SK-N-SH (cell line): ENCODE data around the gene IL15RA. TPM values are rescaled to one million over a fixed set of nuclear protein-coding genes. Genes with fewer than 3 reads are reported as not detected.

Experiments used
- CTCF ChIA-PET: fragments of 300-600, 350-600 bp; formaldehyde crosslinking; extraction: SDS; loops from one replicate; lab custom pipeline; 2021; lab: Yijun Ruan, JAX
- POLR2A ChIA-PET: fragments of 350-600 bp; sonication (Branson Sonifier 250); formaldehyde crosslinking; extraction: SDS; loops from one replicate; lab custom pipeline; 2020; ENCODE audit warnings: antibody characterized with exemption, inconsistent platforms; lab: Yijun Ruan, JAX
- DNase-seq: peaks from one replicate; pipeline ENCODE4 v3.0.0; 2012
- H2AFZ ChIP-seq: fragments of 200-600 bp; sonication (generic); 2 replicates; pipeline ENCODE4 v1.8.1; 2016; ENCODE audit warnings: antibody characterized with exemption, mild to moderate bottlenecking, low read depth
- H3F3A ChIP-seq: fragments of 200-600 bp; sonication (generic); replicated peaks from 2 replicates; pipeline ENCODE3; 2016; ENCODE audit warnings: antibody characterized with exemption, mild to moderate bottlenecking; ENCODE audit not compliant: insufficient read depth
- H3K27ac ChIP-seq, 2 experiments: fragments of 200-500 bp in 1 of 2; fragments of 200-600 bp in 1 of 2; sonication (Bioruptor generic) in 1 of 2; sonication (generic), shearing (Covaris generic) in 1 of 2; 2 replicates each; pipeline versions ENCODE4 v1.5.1 to v1.6.1; 2014 to 2016; ENCODE audit warnings: low read depth in 2 of 2, inconsistent platforms in 1 of 2, low read length in 1 of 2, mild to moderate bottlenecking in 1 of 2, mixed read lengths in 1 of 2
- H3K27me3 ChIP-seq: fragments of 200-600 bp; sonication (generic), shearing (Covaris generic); 2 replicates; pipeline ENCODE4 v1.6.1; 2016; ENCODE audit warnings: mixed run types; ENCODE audit not compliant: insufficient read depth
- H3K36me3 ChIP-seq, 2 experiments: fragments of 200-500 bp in 1 of 2; fragments of 200-600 bp in 1 of 2; sonication (Bioruptor generic) in 1 of 2; sonication (generic) in 1 of 2; replicated peaks in 1 of 2; 2 replicates each; pipeline versions ENCODE3 to v1.5.1; 2014 to 2016; ENCODE audit warnings: low read length in 1 of 2, mild to moderate bottlenecking in 1 of 2; ENCODE audit not compliant: insufficient read depth in 2 of 2, control insufficient read depth in 1 of 2
- H3K4me1 ChIP-seq, 2 experiments: fragments of 200-500 bp in 1 of 2; fragments of 200-600 bp in 1 of 2; sonication (Bioruptor generic) in 1 of 2; sonication (generic), shearing (Covaris generic) in 1 of 2; 2 replicates each; pipeline versions ENCODE4 v1.5.1 to v1.6.1; 2014 to 2016; ENCODE audit warnings: low read depth in 1 of 2, low read length in 1 of 2, mixed run types in 1 of 2; ENCODE audit not compliant: insufficient read depth in 2 of 2, control insufficient read depth in 1 of 2
- H3K4me2 ChIP-seq: fragments of 200-600 bp; sonication (generic), shearing (Covaris generic); 2 replicates; pipeline ENCODE4 v1.6.1; 2017; ENCODE audit warnings: mixed run types
- H3K4me3 ChIP-seq, 2 experiments: fragments of 200-500 bp in 1 of 2; fragments of 200-600 bp in 1 of 2; sonication (Bioruptor generic) in 1 of 2; sonication (generic), shearing (Covaris generic) in 1 of 2; 2 replicates each; pipeline versions ENCODE4 v1.5.1 to v1.8.1; 2014 to 2016; ENCODE audit warnings: low read depth in 2 of 2, inconsistent platforms in 1 of 2, low read length in 1 of 2, mild to moderate bottlenecking in 1 of 2, mixed read lengths in 1 of 2, moderate library complexity in 1 of 2
- H3K79me2 ChIP-seq: fragments of 200-600 bp; sonication (generic); 2 replicates; pipeline ENCODE4 v1.8.1; 2017; ENCODE audit warnings: mild to moderate bottlenecking; ENCODE audit not compliant: insufficient read depth
- H3K9ac ChIP-seq: fragments of 200-600 bp; sonication (generic); 2 replicates; pipeline ENCODE4 v1.6.1; 2017; ENCODE audit warnings: mixed run types
- H3K9me2 ChIP-seq: fragments of 200-600 bp; sonication (generic); 2 replicates; pipeline ENCODE4 v1.6.1; 2017; ENCODE audit warnings: mixed run types
- H3K9me3 ChIP-seq: fragments of 200-600 bp; sonication (generic); 2 replicates; pipeline ENCODE4 v1.6.1; 2017; ENCODE audit warnings: mixed run types, mild to moderate bottlenecking, moderate library complexity
- H4K20me1 ChIP-seq: fragments of 200-600 bp; sonication (generic); 2 replicates; pipeline ENCODE4 v1.6.1; 2017; ENCODE audit warnings: mild to moderate bottlenecking, mixed run types; ENCODE audit not compliant: insufficient read depth
- CHD2 ChIP-seq: fragments of 150-350 bp; IDR thresholded peaks from 2 replicates; pipeline ENCODE4 v1.6.1; 2018; ENCODE audit warnings: low read length; ENCODE audit not compliant: partially characterized antibody
- EZH2phosphoT487 ChIP-seq: fragments of 200-600 bp; sonication (generic); IDR thresholded peaks from 2 replicates; pipeline ENCODE4 v1.6.1; 2017; ENCODE audit warnings: low read depth, mixed run types, mild to moderate bottlenecking, antibody characterized with exemption, moderate library complexity, borderline replicate concordance
- FOXJ3 ChIP-seq: sonication (generic); formaldehyde crosslinking; IDR thresholded peaks from 2 replicates; pipeline ENCODE4 v1.5.1; 2020; ENCODE audit warnings: mild to moderate bottlenecking, missing genetic modification reagents
- GATA2 ChIP-seq: sonication (generic); formaldehyde crosslinking; IDR thresholded peaks from 2 replicates; pipeline ENCODE4 v1.5.0; 2020; ENCODE audit warnings: mild to moderate bottlenecking, missing genetic modification reagents
- MEF2A ChIP-seq: IDR thresholded peaks from 2 replicates; pipeline ENCODE4 v1.4.0; 2012; ENCODE audit warnings: low read depth, borderline replicate concordance
- MXI1 ChIP-seq: IDR thresholded peaks from 2 replicates; pipeline ENCODE4 v1.6.1; 2012; ENCODE audit warnings: mild to moderate bottlenecking, low read depth, low read length, improper control_type of control experiment
- POLR2AphosphoS5 ChIP-seq: IDR thresholded peaks from 2 replicates; pipeline ENCODE4 v1.6.1; 2012; ENCODE audit warnings: low read depth, low read length
- SIN3A ChIP-seq: IDR thresholded peaks from 2 replicates; pipeline ENCODE4 v1.6.1; 2012; ENCODE audit warnings: low read depth, mild to moderate bottlenecking, low read length, moderate library complexity, borderline replicate concordance
- SMC3 ChIP-seq: IDR thresholded peaks from 2 replicates; pipeline ENCODE4 v1.6.1; 2012; ENCODE audit warnings: low read depth, low read length, improper control_type of control experiment
- YY1 ChIP-seq: IDR thresholded peaks from 2 replicates; pipeline ENCODE4 v1.4.0; 2012; ENCODE audit warnings: low read depth, mild to moderate bottlenecking
- whole genome bisulfite sequencing: methylation state at CpG from one replicate; pipeline ENCODE4 v1.1.6; 2017; ENCODE audit warnings: low lambda C conversion rate; 5-methylcytosine and 5-hydroxymethylcytosine counted together
- polyA plus RNA-seq, 3 experiments: library from polyadenylated mRNA; depleted of rRNA; stranded (reverse); fragments of >200 nt; gene quantifications; 2 replicates each; pipeline ENCODE4 v1.2.3, GENCODE V29; 2012
- TF ChIP-seq, protein P1 (sequence below): IDR thresholded peaks from 2 replicates; pipeline ENCODE4 v1.4.0; 2012; ENCODE audit warnings: low read depth, borderline replicate concordance
- TF ChIP-seq, protein P2 (sequence below): IDR thresholded peaks from 2 replicates; pipeline ENCODE4; 2012
- TF ChIP-seq, protein P3 (sequence below): IDR thresholded peaks from 2 replicates; pipeline ENCODE4 v1.4.0; 2012; ENCODE audit warnings: low read depth
- TF ChIP-seq, protein P4 (sequence below): IDR thresholded peaks from 2 replicates; pipeline ENCODE4 v1.4.0; 2012; ENCODE audit warnings: low read depth, borderline replicate concordance
- TF ChIP-seq, protein P5 (sequence below): fragments of 150-350 bp; IDR thresholded peaks from 2 replicates; pipeline ENCODE4 v1.6.1; 2016; ENCODE audit warnings: mild to moderate bottlenecking, low read depth, low read length

IL15RA gene
- polyA plus RNA-seq, 1 of the 3 experiments (the other 2 are of a cell fraction) = 2.1 TPM

DNA sequence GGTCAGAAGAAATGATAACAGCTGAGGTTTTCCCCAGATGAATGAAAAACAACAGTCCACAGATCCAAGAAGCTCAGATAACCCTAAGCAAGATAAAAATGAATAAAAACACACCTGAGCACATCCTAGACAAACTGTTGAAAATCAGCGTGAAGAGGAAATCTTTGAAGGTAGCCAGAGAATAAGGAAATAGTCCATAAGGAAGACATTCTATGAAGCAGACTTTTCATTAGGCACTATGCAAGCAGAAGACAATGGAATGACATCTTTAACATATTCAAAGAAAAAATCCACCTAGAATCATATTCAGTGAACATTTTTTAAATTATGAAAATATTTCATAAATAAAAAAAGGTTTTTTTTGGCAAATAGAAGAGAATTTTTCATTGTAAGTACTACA is 15.1 kb upstream of the IL15RA start:
- Histone ChIP-seq H3K4me2 (no peak overlapping the region), H3K27me3 (no peaks in the 10 kb centered on the region; the same call in 1 of the 2 replicates), H3K9ac (no peak overlapping the region), H3K36me3 (no peaks in the 10 kb centered on the region), H4K20me1 (no peaks in the 10 kb centered on the region), H3K9me3 (peaks cover 7% of the 10 kb centered on the region), H3K4me3 (no peak overlapping the region), H3K9me2 (no peaks in the 10 kb centered on the region), H3K79me2 (no peaks in the 10 kb centered on the region), H3K4me1 (no peaks in the 10 kb centered on the region), H3F3A (no peaks in the 10 kb centered on the region), H3K27ac (no peak overlapping the region), H2AFZ (no peak overlapping the region)
- POLR2A ChIA-PET = no interaction called here
- WGBS = 2% methylated on average over 1 of the region's 1 CpG
- CTCF ChIA-PET = no interaction called here
- TF ChIP-seq EZH2phosphoT487 (no peak), FOXJ3 (CRISPR knock-in tag) (no peak), CHD2 (no peak), POLR2AphosphoS5 (no peak), SIN3A (no peak), MXI1 (no peak), MEF2A (no peak), YY1 (no peak), SMC3 (no peak), GATA2 (CRISPR knock-in tag) (no peak)
- TF ChIP-seq, protein P1, sequence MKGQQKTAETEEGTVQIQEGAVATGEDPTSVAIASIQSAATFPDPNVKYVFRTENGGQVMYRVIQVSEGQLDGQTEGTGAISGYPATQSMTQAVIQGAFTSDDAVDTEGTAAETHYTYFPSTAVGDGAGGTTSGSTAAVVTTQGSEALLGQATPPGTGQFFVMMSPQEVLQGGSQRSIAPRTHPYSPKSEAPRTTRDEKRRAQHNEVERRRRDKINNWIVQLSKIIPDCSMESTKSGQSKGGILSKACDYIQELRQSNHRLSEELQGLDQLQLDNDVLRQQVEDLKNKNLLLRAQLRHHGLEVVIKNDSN = no peak
- TF ChIP-seq, protein P2, sequence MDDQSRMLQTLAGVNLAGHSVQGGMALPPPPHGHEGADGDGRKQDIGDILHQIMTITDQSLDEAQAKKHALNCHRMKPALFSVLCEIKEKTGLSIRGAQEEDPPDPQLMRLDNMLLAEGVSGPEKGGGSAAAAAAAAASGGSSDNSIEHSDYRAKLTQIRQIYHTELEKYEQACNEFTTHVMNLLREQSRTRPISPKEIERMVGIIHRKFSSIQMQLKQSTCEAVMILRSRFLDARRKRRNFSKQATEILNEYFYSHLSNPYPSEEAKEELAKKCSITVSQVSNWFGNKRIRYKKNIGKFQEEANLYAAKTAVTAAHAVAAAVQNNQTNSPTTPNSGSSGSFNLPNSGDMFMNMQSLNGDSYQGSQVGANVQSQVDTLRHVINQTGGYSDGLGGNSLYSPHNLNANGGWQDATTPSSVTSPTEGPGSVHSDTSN = no peak
- TF ChIP-seq, protein P3, sequence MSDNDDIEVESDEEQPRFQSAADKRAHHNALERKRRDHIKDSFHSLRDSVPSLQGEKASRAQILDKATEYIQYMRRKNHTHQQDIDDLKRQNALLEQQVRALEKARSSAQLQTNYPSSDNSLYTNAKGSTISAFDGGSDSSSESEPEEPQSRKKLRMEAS = no peak
- TF ChIP-seq, protein P4, sequence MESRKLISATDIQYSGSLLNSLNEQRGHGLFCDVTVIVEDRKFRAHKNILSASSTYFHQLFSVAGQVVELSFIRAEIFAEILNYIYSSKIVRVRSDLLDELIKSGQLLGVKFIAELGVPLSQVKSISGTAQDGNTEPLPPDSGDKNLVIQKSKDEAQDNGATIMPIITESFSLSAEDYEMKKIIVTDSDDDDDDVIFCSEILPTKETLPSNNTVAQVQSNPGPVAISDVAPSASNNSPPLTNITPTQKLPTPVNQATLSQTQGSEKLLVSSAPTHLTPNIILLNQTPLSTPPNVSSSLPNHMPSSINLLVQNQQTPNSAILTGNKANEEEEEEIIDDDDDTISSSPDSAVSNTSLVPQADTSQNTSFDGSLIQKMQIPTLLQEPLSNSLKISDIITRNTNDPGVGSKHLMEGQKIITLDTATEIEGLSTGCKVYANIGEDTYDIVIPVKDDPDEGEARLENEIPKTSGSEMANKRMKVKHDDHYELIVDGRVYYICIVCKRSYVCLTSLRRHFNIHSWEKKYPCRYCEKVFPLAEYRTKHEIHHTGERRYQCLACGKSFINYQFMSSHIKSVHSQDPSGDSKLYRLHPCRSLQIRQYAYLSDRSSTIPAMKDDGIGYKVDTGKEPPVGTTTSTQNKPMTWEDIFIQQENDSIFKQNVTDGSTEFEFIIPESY = no peak
- TF ChIP-seq, protein P5, sequence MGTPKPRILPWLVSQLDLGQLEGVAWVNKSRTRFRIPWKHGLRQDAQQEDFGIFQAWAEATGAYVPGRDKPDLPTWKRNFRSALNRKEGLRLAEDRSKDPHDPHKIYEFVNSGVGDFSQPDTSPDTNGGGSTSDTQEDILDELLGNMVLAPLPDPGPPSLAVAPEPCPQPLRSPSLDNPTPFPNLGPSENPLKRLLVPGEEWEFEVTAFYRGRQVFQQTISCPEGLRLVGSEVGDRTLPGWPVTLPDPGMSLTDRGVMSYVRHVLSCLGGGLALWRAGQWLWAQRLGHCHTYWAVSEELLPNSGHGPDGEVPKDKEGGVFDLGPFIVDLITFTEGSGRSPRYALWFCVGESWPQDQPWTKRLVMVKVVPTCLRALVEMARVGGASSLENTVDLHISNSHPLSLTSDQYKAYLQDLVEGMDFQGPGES = no peak
- no peak for DNase-seq
